Inferior parietal cortex (tissue), 1 donor: ENCODE results near the gene LEMD3.
"Not testable (repeated sequence)": the region's sequence is repeated elsewhere in the genome, so short reads cannot be mapped to it uniquely, and the experiment has no call there.

Experiments used
- DNase-seq: peaks from one replicate; pipeline ENCODE4 v3.0.0-alpha.2; 2016; ENCODE audit errors: extremely low spot score

The LEMD3 gene

DNA sequence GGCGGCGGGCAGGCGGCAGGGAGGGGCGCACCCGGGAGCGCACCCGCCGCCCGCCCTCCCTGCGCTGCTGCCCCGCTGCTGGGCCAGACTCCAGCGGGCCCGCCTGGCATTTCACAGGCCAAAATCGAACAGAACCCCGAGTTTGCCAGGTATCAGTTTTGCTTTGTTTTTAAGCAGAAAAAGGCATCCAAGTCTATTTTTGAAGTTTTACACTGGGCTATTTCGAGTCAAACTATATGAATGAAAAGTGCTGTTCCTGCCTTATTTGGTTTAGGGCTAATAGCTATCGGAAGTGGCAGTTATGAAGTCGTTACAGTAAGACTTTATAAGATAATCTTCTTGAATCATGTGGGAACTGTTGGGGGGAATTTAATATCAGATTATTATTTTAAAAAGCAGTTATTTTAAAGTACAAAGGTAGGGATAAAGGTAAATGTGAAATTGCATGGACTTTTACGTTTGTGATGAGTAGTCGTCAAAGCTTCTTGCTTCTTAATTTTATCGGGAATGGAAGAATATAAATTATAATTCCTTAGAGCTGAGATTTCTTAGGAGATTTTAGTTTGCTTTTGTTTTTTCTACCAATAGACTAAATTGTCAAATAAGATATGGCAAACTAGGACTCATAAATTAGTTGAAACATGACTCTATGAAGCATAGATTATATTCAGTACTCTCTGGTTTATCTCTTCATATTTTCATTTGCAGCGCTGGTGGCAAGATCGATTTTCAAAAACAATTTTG, 110.2 kb downstream of the LEMD3 start:
- DNase-seq: no peak

- DNase-seq: no peak
These were observed 110.9 kb downstream of the LEMD3 start for GRCh38 chr12:65280306-65280705.

DNA sequence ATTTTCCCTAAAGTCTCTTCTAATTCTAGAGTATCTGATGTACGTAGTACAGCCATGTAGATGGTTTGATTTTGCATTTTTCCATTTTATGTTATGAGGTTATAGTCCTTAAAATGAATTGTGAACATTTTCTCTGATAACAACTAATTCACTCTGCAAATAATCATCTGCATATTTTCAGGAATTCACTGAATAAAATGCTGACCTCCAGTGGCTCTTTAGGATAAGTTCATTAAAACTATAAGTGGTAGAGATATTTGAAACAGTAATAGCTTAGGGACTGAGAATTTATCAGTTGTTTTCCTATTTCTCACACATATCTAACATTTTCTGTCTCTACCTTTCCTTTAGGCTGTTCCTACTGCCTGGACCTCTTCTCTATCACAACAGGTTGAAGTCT, 113.5 kb downstream of the LEMD3 start:
- no peak for DNase-seq

GRCh38 chr12:65285532-65285931, 116.1 kb downstream of the LEMD3 start:
- DNase-seq: not testable (repeated sequence)

GRCh38 chr12:65287426-65287825, 118.0 kb downstream of the LEMD3 start:
- DNase-seq: no peak

GRCh38 chr12:65292241-65292640, 122.9 kb downstream of the LEMD3 start:
- DNase-seq: no peak

DNA sequence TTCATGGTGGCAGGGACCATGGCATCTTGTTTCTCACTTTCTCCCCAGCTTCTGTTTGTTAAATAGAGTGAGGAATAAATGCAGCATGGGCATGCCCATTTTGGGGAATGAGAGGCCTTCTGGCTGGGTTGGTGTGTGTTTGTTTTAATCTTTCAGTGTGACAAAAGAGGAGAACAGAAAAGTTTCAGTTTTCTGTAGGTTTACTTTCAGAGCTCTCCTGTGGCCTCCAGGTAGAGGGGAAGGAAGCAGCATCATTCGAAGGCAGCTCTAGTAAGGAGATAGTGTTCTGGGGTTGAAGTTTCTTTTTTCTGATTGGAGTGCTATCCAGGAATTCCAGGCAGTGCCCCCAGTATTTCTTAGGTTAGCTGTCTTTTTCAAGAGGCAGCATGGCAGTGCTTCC, 124.4 kb downstream of the LEMD3 start:
- DNase-seq: no peak

DNA sequence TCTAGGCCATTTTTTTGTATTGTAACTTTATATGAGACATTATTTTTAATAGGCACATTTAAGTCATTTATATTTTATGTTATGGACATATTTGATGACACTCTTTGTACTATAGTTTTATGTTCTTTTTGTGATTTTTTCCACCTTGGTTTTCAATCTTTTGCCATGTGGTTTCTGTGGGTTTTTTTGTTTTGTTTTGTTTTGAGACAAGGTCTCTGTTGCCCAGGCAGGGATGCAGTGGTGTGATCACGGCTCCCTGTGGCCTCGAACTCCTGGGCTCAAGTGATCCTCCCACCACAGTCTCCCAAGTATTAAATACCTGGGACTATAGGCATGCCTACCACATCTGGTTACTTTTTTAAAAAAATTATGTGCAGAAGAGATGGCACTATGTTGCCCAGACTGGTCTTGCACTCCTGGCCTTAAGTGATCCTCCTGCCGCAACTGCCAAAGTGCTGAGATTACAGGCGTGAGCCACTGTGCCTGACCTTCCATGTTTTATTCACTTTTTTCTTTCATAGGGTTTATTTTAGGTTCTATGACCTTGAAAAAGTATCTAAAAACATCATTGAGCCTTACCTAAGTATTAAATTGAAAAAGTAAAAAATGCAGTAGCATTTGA, 125.4 kb downstream of the LEMD3 start:
- DNase-seq: no peak

DNA sequence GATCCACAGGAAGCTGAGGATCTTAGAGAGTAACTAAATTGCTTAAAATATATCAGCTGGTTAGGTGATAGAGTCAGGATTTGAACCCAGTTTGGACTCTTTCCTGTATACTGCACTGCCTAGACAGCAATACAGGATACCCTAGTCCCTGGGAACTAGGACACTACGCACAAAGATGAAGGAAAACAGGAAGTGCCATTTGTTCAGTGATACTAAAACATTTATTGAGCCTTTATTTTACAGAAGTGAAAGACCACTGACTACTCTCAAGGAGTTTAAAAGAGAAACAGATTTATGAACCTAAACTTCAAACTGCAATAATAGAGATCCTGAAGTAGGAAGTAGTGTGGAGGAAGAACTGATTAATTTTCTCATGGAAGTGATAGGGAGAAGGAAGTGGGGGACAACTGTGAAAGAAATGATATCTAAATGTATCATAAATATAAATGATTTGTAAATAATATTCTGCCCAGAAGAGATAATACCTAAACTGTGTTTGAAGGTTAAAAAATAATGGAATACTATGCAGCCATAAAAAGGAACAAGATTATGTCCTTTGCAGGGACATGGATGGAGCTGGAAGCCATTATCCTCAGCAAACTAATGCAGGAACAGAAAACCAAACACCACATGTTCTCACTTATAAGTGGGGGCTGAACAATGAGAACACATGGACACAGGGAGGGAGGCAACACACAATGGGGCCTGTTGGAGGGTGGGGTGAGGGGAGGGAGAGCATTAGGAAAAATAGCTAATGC, 127.3 kb downstream of the LEMD3 start:
- DNase-seq: no peak
